Sigmoid colon (tissue), 4 donors: ENCODE data around the gene CDH20.

ENCODE experiments used
- CTCF ChIP-seq, 4 experiments: fragments of 450-650 bp in 3 of 4; fragments of 200-600 bp in 1 of 4; IDR thresholded peaks; one replicate each; pipeline ENCODE4 v1.5.1; 2016 to 2019; ENCODE audit warnings: antibody characterized with exemption in 4 of 4, mild to moderate bottlenecking in 3 of 4, moderate library complexity in 2 of 4
- EP300 ChIP-seq, 4 donors: sonication (generic); formaldehyde crosslinking; IDR thresholded peaks; one replicate each; pipeline ENCODE4 v1.6.1; 2017; ENCODE audit warnings: antibody characterized with exemption in 4 of 4

GRCh38 chr18:61435064-61435652, 101.9 kb downstream of the CDH20 start:
- no peak for TF ChIP-seq CTCF (IDR thresholded peaks at IDR 0.05)
- TF ChIP-seq EP300 (IDR thresholded peaks at IDR 0.05), result no peak
